ENCODE measurements around the gene PTGS2. TPM values are rescaled to one million over a fixed set of nuclear protein-coding genes. Genes with fewer than 3 reads are reported as not detected.

PTGS2 gene
- polyA plus RNA-seq, 1 of the 3 experiments (the other 2 are of a cell fraction) = 6.3 TPM

DNA sequence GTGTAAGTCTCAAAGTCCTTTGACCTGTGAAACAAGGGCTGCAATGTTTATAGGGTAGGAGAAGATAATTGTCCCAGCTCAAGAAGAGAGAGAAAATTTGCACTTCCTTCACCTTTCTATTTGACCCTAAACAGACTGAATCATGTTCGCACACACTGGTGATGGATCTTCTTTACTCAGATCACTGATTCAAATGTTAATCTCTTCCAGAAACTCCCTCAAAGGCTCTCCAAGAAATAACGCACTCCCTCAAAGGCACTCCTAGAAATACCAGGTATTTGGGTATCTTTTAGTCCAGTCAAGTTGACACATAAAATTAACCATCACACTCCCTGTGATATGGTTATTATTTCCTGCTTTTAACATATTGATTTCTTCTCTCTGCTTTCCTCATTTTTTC, 30.5 kb upstream of the PTGS2 start:
- DNase-seq = no peak
- Histone ChIP-seq H3K4me3 (ENCODE audit: low read depth in 2 of 2, low read length in 1 of 2) (no peak overlapping the region), H3K27ac (ENCODE audit: low read depth in 2 of 2, low read length in 1 of 2) (no peak overlapping the region), H3K27me3 (ENCODE audit: insufficient read depth) (no peaks in the 10 kb centered on the region), H2AFZ (ENCODE audit: low read depth) (no peak overlapping the region), H3K4me2 (no peak overlapping the region), H3K9me2 (no peaks in the 10 kb centered on the region), H3K4me1 (ENCODE audit: control insufficient read depth in 1 of 2, insufficient read depth in 2 of 2, low read depth in 1 of 2, low read length in 1 of 2) (peaks cover 0 to under 1% of the 10 kb centered on the region in 2 experiments; a peak in 1 of 4 replicates), H3K9ac (no peak overlapping the region), H3K36me3 (replicated peaks in 1 of 2; ENCODE audit: control insufficient read depth in 1 of 2, insufficient read depth in 2 of 2, low read length in 1 of 2) (no peaks in the 10 kb centered on the region), H3K9me3 (no peaks in the 10 kb centered on the region), H4K20me1 (ENCODE audit: insufficient read depth) (no peaks in the 10 kb centered on the region), H3K79me2 (ENCODE audit: insufficient read depth) (no peaks in the 10 kb centered on the region), H3F3A (replicated peaks; ENCODE audit: insufficient read depth) (no peaks in the 10 kb centered on the region)
- CTCF ChIA-PET = no interaction called here
- POLR2A ChIA-PET = no interaction called here
- TF ChIP-seq FOXM1 (IDR thresholded peaks at IDR 0.05; ENCODE audit: low read depth) (no peak), MEF2A (IDR thresholded peaks at IDR 0.05; ENCODE audit: borderline replicate concordance, low read depth) (no peak), JUND (IDR thresholded peaks at IDR 0.05) (no peak), RAD21 (IDR thresholded peaks at IDR 0.05; ENCODE audit: low read length) (no peak), RCOR1 (IDR thresholded peaks at IDR 0.05; ENCODE audit: low read length) (no peak), FOSL2 (IDR thresholded peaks at IDR 0.05; ENCODE audit: borderline replicate concordance, low read depth) (no peak), FOXJ3 (CRISPR knock-in tag; IDR thresholded peaks at IDR 0.05) (no peak), REST (IDR thresholded peaks at IDR 0.05; ENCODE audit: low read depth, low read length) (no peak), EP300 (IDR thresholded peaks at IDR 0.05; ENCODE audit: borderline replicate concordance in 1 of 2, low read depth in 1 of 2, low read length in 1 of 2) (no peak), NFIC (IDR thresholded peaks at IDR 0.05; ENCODE audit: borderline replicate concordance) (no peak), SIN3A (IDR thresholded peaks at IDR 0.05; ENCODE audit: borderline replicate concordance, low read depth, low read length) (no peak), TCF12 (IDR thresholded peaks at IDR 0.05) (no peak), GATA2 (CRISPR knock-in tag; IDR thresholded peaks at IDR 0.05) (no peak), GABPA (IDR thresholded peaks at IDR 0.05; ENCODE audit: low read depth) (no peak), TEAD4 (IDR thresholded peaks at IDR 0.05; ENCODE audit: borderline replicate concordance, insufficient read depth) (no peak), USF1 (IDR thresholded peaks at IDR 0.05; ENCODE audit: borderline replicate concordance, low read depth) (no peak), NRF1 (IDR thresholded peaks at IDR 0.05; ENCODE audit: low read depth, low read length) (no peak), SMC3 (IDR thresholded peaks at IDR 0.05; ENCODE audit: low read depth, low read length) (no peak)
- TF ChIP-seq, protein P1, sequence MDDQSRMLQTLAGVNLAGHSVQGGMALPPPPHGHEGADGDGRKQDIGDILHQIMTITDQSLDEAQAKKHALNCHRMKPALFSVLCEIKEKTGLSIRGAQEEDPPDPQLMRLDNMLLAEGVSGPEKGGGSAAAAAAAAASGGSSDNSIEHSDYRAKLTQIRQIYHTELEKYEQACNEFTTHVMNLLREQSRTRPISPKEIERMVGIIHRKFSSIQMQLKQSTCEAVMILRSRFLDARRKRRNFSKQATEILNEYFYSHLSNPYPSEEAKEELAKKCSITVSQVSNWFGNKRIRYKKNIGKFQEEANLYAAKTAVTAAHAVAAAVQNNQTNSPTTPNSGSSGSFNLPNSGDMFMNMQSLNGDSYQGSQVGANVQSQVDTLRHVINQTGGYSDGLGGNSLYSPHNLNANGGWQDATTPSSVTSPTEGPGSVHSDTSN (IDR thresholded peaks at IDR 0.05) = no peak
- TF ChIP-seq, protein P2, sequence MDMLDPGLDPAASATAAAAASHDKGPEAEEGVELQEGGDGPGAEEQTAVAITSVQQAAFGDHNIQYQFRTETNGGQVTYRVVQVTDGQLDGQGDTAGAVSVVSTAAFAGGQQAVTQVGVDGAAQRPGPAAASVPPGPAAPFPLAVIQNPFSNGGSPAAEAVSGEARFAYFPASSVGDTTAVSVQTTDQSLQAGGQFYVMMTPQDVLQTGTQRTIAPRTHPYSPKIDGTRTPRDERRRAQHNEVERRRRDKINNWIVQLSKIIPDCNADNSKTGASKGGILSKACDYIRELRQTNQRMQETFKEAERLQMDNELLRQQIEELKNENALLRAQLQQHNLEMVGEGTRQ (IDR thresholded peaks at IDR 0.05; ENCODE audit: borderline replicate concordance, low read depth, low read length) = no peak
- 60% methylated on average over 2 of the region's 2 CpGs for WGBS (ENCODE audit: low lambda C conversion rate)

Measured in SK-N-SH (cell line).